Esophagus muscularis mucosa (tissue), 4 donors: Measurements from ENCODE around the gene BACH1. TPM values are rescaled to one million over a fixed set of nuclear protein-coding genes. Genes with fewer than 3 reads are reported as not detected.

Experiments
- DNase-seq: peaks from one replicate; pipeline ENCODE4 v3.0.0-alpha.2; 2017; ENCODE audit errors: extremely low spot score
- H3K27ac ChIP-seq, 4 donors: fragments of 200-600 bp; sonication (generic); replicated peaks in 1 of 4; 1 replicate in 3 of 4; 2 replicates in 1 of 4; pipeline ENCODE4 v1.5.1; 2016 to 2019; ENCODE audit warnings: mild to moderate bottlenecking in 1 of 4
- H3K27me3 ChIP-seq, 4 donors: fragments of 200-600 bp; sonication (generic); one replicate each; pipeline versions ENCODE4 v1.5.1 to v1.6.0; 2016 to 2019
- H3K36me3 ChIP-seq, 4 donors: fragments of 200-600 bp; sonication (generic); one replicate each; pipeline ENCODE4 v1.5.1; 2016 to 2019
- H3K4me1 ChIP-seq, 4 donors: fragments of 200-600 bp; sonication (generic); one replicate each; pipeline ENCODE4 v1.5.1; 2016 to 2019
- H3K4me3 ChIP-seq, 4 donors: fragments of 200-600 bp; sonication (generic); 1 replicate in 2 of 4; 2 replicates in 2 of 4; pipeline ENCODE4 v1.5.1; 2016 to 2019; ENCODE audit warnings: mild to moderate bottlenecking in 4 of 4, moderate library complexity in 1 of 4
- H3K9me3 ChIP-seq, 4 donors: fragments of 200-600 bp; sonication (generic); 1 replicate in 3 of 4; 2 replicates in 1 of 4; pipeline ENCODE4 v1.5.1; 2016 to 2019
- EP300 ChIP-seq: sonication (generic); formaldehyde crosslinking; IDR thresholded peaks from one replicate; pipeline ENCODE4 v1.6.1; 2017; ENCODE audit warnings: antibody characterized with exemption
- POLR2A ChIP-seq: fragments of 450-650 bp; IDR thresholded peaks from one replicate; pipeline ENCODE4 v1.6.1; 2017; ENCODE audit warnings: antibody characterized with exemption, moderate library complexity, mild to moderate bottlenecking, low read depth
- POLR2AphosphoS5 ChIP-seq, 2 donors: sonication (generic); formaldehyde crosslinking; IDR thresholded peaks; one replicate each; pipeline ENCODE4 v1.6.1; 2017; ENCODE audit warnings: antibody characterized with exemption in 2 of 2
- WGBS: methylation state at CpG from one replicate; pipeline ENCODE4 v1.1.5; 2018; 5-methylcytosine and 5-hydroxymethylcytosine counted together
- intact Hi-C: fragments of 100-400 bp; cut with DNase I; formaldehyde crosslinking; loops from one replicate; pipeline ENCODE4 v1.15.1; 2023
- total RNA-seq, 4 donors: library from RNA; depleted of rRNA; stranded (reverse); fragments of >200 nt; gene quantifications; one replicate each; pipeline versions ENCODE4 v1.1.0 to v1.2.1, GENCODE V29; 2016
- TF ChIP-seq, protein P1 (sequence below), 3 experiments: fragments of 200-600 bp in 2 of 3; fragments of 450-650 bp in 1 of 3; sonication (generic) in 2 of 3; IDR thresholded peaks; one replicate each; pipeline ENCODE4 v1.5.1; 2017 to 2019; ENCODE audit warnings: antibody characterized with exemption in 3 of 3, mild to moderate bottlenecking in 2 of 3, moderate library complexity in 1 of 3

The BACH1 gene
- total RNA-seq, 4 donors from 2014 or later: 43.8 to 86.3 (median 50.9) TPM

- peaks cover 41 to 64% (median 61%) of the 10 kb centered on the region in 4 donors for H3K4me1 ChIP-seq
- H3K4me3 ChIP-seq: no peak overlapping the region
- no peaks in the 10 kb centered on the region for H3K27me3 ChIP-seq
- TF ChIP-seq POLR2A (no peak), EP300 (no peak), POLR2AphosphoS5 (IDR thresholded peaks at IDR 0.05) (no peak)
- TF ChIP-seq, protein P1, sequence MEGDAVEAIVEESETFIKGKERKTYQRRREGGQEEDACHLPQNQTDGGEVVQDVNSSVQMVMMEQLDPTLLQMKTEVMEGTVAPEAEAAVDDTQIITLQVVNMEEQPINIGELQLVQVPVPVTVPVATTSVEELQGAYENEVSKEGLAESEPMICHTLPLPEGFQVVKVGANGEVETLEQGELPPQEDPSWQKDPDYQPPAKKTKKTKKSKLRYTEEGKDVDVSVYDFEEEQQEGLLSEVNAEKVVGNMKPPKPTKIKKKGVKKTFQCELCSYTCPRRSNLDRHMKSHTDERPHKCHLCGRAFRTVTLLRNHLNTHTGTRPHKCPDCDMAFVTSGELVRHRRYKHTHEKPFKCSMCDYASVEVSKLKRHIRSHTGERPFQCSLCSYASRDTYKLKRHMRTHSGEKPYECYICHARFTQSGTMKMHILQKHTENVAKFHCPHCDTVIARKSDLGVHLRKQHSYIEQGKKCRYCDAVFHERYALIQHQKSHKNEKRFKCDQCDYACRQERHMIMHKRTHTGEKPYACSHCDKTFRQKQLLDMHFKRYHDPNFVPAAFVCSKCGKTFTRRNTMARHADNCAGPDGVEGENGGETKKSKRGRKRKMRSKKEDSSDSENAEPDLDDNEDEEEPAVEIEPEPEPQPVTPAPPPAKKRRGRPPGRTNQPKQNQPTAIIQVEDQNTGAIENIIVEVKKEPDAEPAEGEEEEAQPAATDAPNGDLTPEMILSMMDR (IDR thresholded peaks at IDR 0.05): no peak
- no peaks in the 10 kb centered on the region for H3K36me3 ChIP-seq
- intact Hi-C loops: no loop called here
- WGBS: 92% methylated on average over 2 of the region's 2 CpGs
- no peaks in the 10 kb centered on the region for H3K9me3 ChIP-seq
- H3K27ac ChIP-seq: no peak overlapping the region
- DNase-seq: peak; percentile 34
Measured at GRCh38 chr21:29311802-29312201, 13.1 kb downstream of the BACH1 start.

DNA sequence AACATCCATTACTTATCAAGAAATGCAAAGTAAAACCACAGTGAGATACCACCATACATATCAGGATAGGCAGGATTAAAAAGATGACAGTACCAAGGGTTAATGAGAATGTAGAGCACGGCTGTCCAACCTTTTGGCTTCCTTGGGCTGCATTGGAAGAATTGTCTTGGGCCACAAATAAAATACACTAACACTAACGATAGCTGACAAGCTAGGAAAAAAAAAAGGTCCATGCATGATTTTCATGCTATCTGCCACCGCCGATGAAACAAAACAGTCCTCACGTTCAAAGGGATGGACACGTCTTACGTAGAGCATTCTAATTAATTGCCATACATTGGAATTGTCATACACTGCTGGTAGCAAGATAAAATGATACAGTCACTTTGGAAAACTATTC, 14.3 kb downstream of the BACH1 start:
- Histone ChIP-seq H3K27ac (no peak overlapping the region), H3K9me3 (no peaks in the 10 kb centered on the region), H3K4me1 (peaks cover 43 to 63% (median 61%) of the 10 kb centered on the region in 4 donors), H3K4me3 (no peak overlapping the region), H3K27me3 (no peaks in the 10 kb centered on the region), H3K36me3 (no peaks in the 10 kb centered on the region)
- TF ChIP-seq, protein P1 (IDR thresholded peaks at IDR 0.05): no peak
- TF ChIP-seq EP300 (no peak), POLR2AphosphoS5 (IDR thresholded peaks at IDR 0.05) (no peak), POLR2A (no peak)
- no peak for DNase-seq
- intact Hi-C loops: no loop called here
- 83% methylated on average over 7 of the region's 7 CpGs for WGBS

DNA sequence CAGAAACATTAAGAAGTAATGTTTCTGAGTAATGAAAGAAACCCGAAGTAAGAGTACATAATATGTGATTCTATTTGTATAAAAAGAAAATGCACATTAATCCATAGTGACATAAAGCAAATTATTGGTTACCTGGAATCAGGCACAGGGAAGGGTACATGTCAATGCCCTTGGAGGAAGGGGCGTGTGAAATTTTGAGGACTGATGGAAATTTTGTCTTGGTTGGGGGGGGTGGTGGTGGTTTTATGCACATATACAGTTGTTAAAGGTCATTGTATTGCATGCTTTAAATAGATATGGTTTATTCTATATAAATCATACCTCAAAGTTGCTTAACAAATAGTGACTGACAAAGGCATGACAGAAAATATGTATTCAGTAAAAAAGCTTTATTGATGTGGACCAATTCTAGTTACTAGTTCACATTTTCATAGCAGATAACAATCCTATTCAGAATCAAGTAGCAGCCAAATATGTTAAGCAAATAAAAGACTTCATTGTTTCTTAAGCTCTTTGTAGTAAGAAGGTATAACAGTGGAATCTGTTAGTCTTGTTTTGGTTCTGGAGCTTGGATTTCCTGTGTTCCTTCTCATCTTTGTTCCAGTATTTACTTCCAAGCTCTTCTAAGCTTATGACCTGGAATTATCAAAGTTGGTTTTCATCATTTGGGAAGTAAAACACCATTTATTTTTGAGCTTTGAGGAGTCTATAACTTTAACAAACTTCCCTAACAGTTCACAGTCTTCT, 15.1 kb downstream of the BACH1 start:
- Histone ChIP-seq H3K4me3 (no peak overlapping the region), H3K9me3 (no peaks in the 10 kb centered on the region), H3K27ac (no peak overlapping the region), H3K36me3 (no peaks in the 10 kb centered on the region), H3K27me3 (no peaks in the 10 kb centered on the region), H3K4me1 (peaks cover 52 to 63% (median 61%) of the 10 kb centered on the region in 4 donors)
- 89% methylated on average over 2 of the region's 2 CpGs for whole genome bisulfite sequencing
- no peak for TF ChIP-seq POLR2AphosphoS5 (IDR thresholded peaks at IDR 0.05)
- TF ChIP-seq, protein P1 (IDR thresholded peaks at IDR 0.05): no peak
- TF ChIP-seq POLR2A: no peak
- TF ChIP-seq EP300: no peak
- no peak for DNase-seq
- intact Hi-C loops: no loop called here

DNA sequence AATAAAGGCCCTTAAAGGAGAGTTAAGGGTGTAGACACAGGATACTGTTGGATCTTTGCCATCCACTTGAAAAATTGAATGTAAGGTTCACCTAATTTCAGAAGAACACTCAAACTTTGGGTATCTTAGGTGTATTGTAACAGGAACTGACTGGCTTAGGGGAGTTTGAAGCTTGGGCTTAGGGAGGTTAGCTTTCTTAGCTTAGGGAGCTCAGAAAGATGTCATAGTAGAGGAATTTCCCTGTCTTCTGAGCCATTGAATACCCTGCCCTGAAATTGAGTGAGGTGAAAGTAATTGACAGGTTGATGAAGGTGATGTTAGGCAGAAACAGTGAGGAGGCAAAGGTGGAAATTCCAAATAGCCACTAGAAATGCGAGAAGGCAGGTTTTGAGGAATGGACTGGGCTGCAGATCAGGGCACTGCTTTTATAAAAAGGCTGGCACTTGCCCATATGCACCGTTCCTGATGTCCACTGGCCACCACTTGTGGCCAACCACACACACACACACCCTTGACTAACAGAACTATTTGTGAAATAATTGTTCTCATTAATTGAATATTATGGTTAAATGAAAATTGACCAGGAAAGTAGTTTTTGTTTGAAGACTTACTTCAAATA, 16.5 kb downstream of the BACH1 start:
- TF ChIP-seq, protein P1 (IDR thresholded peaks at IDR 0.05): no peak
- TF ChIP-seq POLR2A (no peak), EP300 (no peak), POLR2AphosphoS5 (IDR thresholded peaks at IDR 0.05) (no peak)
- no peak overlapping the region for H3K4me3 ChIP-seq
- H3K27ac ChIP-seq: no peak overlapping the region
- no peak for DNase-seq
- no peaks in the 10 kb centered on the region for H3K27me3 ChIP-seq
- intact Hi-C loops: no loop called here
- 64% methylated on average over 2 of the region's 2 CpGs for WGBS
- peaks cover 55 to 75% (median 70%) of the 10 kb centered on the region in 4 donors for H3K4me1 ChIP-seq
- H3K36me3 ChIP-seq: no peaks in the 10 kb centered on the region
- H3K9me3 ChIP-seq: no peaks in the 10 kb centered on the region
